ENCODE measurements around the gene GEMIN8.

GEMIN8 gene

GRCh38 chrX:14029425-14030173 lies at the start of gene GEMIN8:
TSS of gene GEMIN8 (minus strand) at chrX:14029892. CDS start at chrX:14021478, 8,414 bp downstream.
- TF ChIP-seq GATA3 (IDR thresholded peaks at IDR 0.05; ENCODE audit: low read depth, low read length) (no peak), GATA2 (IDR thresholded peaks at IDR 0.05; ENCODE audit: low read depth, low read length) (peak; percentile 5; the same call in 1 of the 2 replicates)

GRCh38 chrX:14076639-14077038 lies 46.9 kb upstream of the GEMIN8 start:
- TF ChIP-seq GATA3 (IDR thresholded peaks at IDR 0.05; ENCODE audit: low read depth, low read length) (no peak), GATA2 (IDR thresholded peaks at IDR 0.05; ENCODE audit: low read depth, low read length) (no peak)

- TF ChIP-seq GATA3 (IDR thresholded peaks at IDR 0.05; ENCODE audit: low read depth, low read length) (no peak), GATA2 (IDR thresholded peaks at IDR 0.05; ENCODE audit: low read depth, low read length) (no peak)
Measured at GRCh38 chrX:14073556-14073955, 43.9 kb upstream of the GEMIN8 start.

DNA sequence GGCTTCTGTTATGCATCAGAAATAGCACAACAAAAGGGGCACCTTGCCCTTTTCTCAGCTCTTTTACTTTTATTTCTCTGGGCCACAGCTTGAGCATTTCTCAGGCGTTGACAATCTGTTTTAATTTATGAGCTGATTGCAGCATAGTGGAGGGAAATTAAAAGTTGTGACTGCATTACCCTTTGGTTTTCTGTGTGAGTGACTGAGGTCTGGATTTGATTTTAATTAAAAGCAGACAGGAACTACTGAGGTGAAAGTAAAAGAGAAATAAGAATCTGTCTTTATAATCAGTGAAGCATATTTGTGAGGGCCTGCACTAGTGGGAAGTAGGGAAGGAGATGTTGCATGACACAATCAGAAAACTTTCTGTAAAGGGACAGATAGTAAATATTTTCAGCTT lies 43.4 kb upstream of the GEMIN8 start:
- TF ChIP-seq GATA2 (IDR thresholded peaks at IDR 0.05; ENCODE audit: low read depth, low read length) (no peak), GATA3 (IDR thresholded peaks at IDR 0.05; ENCODE audit: low read depth, low read length) (no peak)

DNA sequence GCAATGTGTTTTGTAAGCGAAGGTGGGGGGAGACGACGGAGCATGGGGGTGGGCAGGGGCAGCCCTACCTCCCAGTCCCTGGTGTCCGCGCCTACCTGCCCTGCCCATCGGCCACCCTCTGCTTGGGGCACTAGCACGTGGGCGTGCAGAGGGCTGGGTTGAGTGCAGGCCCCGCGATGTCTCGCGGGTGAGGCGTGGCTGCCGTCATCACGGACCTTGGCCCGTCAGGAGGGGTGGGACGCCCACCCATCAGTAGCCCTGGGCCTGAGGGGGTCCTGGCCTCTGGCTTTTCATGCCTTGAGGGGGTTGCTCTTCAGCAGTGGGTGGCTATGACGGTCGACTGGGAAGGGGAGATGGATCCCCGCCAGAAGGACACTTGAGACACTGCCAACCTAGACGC lies 36.1 kb upstream of the GEMIN8 start:
- TF ChIP-seq GATA2 (IDR thresholded peaks at IDR 0.05; ENCODE audit: low read depth, low read length) (no peak), GATA3 (IDR thresholded peaks at IDR 0.05; ENCODE audit: low read depth, low read length) (no peak)

DNA sequence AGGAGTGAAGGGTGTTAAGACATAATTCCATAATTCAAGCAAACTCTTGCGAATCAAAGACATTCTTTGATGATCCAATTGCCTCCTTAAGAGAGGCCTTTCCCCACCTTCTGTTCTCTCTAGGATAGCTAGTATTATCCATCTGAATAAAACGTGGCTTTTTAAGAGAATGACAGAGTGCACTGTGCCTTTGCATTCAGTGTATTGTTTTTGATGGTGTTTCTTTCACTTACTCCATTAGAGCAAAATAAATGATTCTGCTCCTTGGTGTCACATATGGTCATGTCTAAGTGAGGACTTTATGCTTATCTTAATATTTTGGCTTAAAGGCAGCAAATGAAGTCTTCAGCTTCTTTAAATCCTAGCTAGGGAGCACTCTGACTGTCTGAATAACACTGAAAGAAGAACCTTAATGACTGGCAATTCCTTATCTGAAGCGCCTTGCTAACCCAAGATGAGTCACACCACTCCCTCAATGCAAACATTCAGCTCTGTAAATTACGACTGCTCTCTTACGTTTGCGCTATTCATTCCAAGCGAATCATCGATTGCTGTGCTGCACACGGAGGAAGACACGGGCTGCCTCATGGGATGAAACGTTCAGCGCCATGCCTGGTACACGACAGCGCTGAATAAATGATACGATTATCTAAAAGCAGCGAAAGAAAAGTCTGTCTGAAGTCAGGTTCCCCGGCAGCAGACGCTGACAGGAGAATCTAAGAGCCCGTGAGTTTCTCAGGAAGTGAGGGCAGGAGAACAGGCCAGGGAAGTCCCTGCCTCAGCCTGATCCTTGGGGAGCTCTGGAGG lies 35.1 kb upstream of the GEMIN8 start:
- TF ChIP-seq GATA2 (IDR thresholded peaks at IDR 0.05; ENCODE audit: low read depth, low read length) (no peak), GATA3 (IDR thresholded peaks at IDR 0.05; ENCODE audit: low read depth, low read length) (no peak)

GRCh38 chrX:14062524-14062923 lies 32.8 kb upstream of the GEMIN8 start:
- no peak for TF ChIP-seq GATA2 (IDR thresholded peaks at IDR 0.05; ENCODE audit: low read depth, low read length)

- TF ChIP-seq GATA2 (IDR thresholded peaks at IDR 0.05; ENCODE audit: low read depth, low read length) (no peak), GATA3 (IDR thresholded peaks at IDR 0.05; ENCODE audit: low read depth, low read length) (no peak)
Measured at GRCh38 chrX:14056206-14056605, 26.5 kb upstream of the GEMIN8 start.

GRCh38 chrX:14051416-14051815 lies 21.7 kb upstream of the GEMIN8 start:
- no peak for TF ChIP-seq GATA2 (IDR thresholded peaks at IDR 0.05; ENCODE audit: low read depth, low read length)
- no peak for TF ChIP-seq GATA3 (IDR thresholded peaks at IDR 0.05; ENCODE audit: low read depth, low read length)

DNA sequence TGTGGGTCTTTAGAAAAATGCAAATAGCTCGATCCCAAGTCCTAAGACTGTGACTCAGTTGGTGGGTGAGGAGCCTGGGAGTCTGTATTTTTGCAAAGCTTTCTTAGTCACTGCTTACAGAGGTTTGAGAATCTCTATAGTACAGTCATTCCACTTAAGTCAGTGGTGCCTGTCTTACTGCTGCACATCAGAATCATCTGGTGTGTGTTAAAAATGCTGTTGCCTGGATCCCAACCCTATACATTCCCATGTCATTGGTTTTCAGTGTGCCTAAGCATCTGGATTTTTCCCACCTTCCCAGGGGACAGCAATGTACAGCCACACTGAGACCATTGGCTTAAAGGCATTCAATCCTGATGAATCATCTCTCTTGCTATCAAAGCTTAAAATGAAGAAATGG lies 21.0 kb upstream of the GEMIN8 start:
- TF ChIP-seq GATA2 (IDR thresholded peaks at IDR 0.05; ENCODE audit: low read depth, low read length) (no peak), GATA3 (IDR thresholded peaks at IDR 0.05; ENCODE audit: low read depth, low read length) (no peak)

- TF ChIP-seq GATA3 (IDR thresholded peaks at IDR 0.05; ENCODE audit: low read depth, low read length) (no peak), GATA2 (IDR thresholded peaks at IDR 0.05; ENCODE audit: low read depth, low read length) (no peak)
Measured at GRCh38 chrX:14043209-14043608, 13.5 kb upstream of the GEMIN8 start.

GRCh38 chrX:14039344-14039743 lies 9.7 kb upstream of the GEMIN8 start:
- TF ChIP-seq GATA3 (IDR thresholded peaks at IDR 0.05; ENCODE audit: low read depth, low read length) = no peak
- no peak for TF ChIP-seq GATA2 (IDR thresholded peaks at IDR 0.05; ENCODE audit: low read depth, low read length)

DNA sequence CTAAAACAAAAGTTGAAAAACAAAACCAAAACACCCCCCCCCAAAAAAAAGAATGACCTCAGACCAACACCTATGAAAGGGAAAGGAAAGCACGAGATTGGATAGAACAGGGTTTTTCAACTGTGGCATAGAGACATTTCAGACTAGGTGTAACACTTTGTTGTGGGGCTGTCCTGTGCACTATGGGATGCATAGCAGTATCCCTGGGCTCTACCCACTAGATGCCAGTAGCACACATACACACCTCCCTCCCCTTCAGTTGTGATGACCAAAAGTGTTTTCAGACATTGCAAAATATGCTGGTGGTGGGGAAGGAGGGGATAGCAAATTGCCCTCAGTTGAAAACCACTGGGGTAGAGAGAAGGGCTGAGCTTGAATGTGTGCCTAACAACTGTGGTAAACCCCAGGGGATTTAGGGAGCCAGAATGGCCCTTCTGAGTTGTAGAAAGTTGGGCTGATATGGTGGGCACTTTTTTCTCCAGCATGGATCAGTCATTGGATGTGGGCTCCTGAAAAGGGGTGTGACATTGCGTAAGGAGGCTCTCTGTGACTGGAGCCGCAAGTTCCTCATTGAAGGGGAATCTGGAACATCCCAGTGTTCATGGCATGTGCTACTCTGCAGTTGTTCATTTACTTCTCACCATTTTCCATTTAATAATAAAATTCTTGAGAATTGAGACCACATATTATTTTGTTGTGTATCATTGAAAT lies 8.8 kb upstream of the GEMIN8 start:
- no peak for TF ChIP-seq GATA3 (IDR thresholded peaks at IDR 0.05; ENCODE audit: low read depth, low read length)
- no peak for TF ChIP-seq GATA2 (IDR thresholded peaks at IDR 0.05; ENCODE audit: low read depth, low read length)

GRCh38 chrX:14032406-14032805 lies 2.7 kb upstream of the GEMIN8 start:
- TF ChIP-seq GATA2 (IDR thresholded peaks at IDR 0.05; ENCODE audit: low read depth, low read length) (no peak), GATA3 (IDR thresholded peaks at IDR 0.05; ENCODE audit: low read depth, low read length) (no peak)
